Glomerular visceral epithelial cell (primary cell): ENCODE data around the gene RHOXF1.
"Not testable (repeated sequence)": the region's sequence is repeated elsewhere in the genome, so short reads cannot be mapped to it uniquely, and the experiment has no call there.

Experiments used
- DNase-seq: peaks from one replicate; pipeline ENCODE4 v3.0.0-alpha.2; 2016; ENCODE audit errors: extremely low spot score

Gene RHOXF1

GRCh38 chrX:120085553-120086185 is 30.0 kb downstream of the RHOXF1 start:
- DNase-seq, result not testable (repeated sequence)

DNA sequence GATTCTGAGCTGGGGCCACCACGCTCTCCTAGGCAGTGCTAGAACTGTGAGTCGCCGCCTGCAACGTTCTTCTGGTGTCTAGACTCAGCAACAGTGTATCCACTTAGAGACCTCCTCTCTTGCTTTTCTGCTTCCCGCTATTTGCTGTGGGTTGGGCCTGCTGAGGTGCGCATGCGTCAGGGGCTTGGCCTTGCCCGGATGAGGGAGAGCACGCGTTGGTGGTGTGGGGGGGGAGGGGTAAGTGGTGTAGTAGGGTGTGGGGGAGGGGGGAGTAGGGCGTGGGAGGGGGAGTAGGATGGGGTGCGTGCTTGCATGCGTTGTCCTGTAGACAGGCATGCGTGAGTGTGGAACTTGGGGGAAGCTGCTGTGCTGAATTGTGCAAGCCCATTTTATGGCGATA is 38.1 kb downstream of the RHOXF1 start, which contains the start of gene RHOXF2B:
TSS of gene RHOXF2B (minus strand) at position 101 of the 400 bp plus-strand sequence. CDS start 138 bp downstream, outside the sequence.
- not testable (repeated sequence) for DNase-seq

GRCh38 chrX:120066169-120066568 is 49.5 kb downstream of the RHOXF1 start:
- not testable (repeated sequence) for DNase-seq
